Epidermal melanocyte (primary cell): ENCODE data around the gene MAB21L2.

Experiments used
- DNase-seq: peaks from one replicate; pipeline ENCODE4 v3.0.0; 2011; ENCODE audit warnings: low spot score; ENCODE audit not compliant: insufficient read length

Gene MAB21L2

DNA sequence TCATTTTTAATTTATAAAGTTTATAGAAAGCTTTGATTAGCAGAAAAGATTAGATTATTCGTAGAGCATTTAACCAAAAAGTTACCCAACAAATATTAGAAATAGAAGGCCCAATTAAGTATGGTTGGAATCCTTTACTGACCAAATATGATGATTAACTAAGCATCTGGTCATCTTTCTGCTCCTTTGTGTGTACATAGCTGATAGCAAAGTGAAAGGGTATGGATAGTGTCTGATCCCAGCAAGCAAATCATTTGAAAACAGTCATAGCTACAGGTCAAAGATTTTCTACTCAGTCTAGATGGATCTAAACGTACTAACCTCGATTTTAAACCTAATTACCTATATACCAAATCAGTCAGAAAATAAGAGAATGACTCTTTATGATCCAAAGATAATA, 7.3 kb upstream of the MAB21L2 start:
- DNase-seq, result no peak

DNA sequence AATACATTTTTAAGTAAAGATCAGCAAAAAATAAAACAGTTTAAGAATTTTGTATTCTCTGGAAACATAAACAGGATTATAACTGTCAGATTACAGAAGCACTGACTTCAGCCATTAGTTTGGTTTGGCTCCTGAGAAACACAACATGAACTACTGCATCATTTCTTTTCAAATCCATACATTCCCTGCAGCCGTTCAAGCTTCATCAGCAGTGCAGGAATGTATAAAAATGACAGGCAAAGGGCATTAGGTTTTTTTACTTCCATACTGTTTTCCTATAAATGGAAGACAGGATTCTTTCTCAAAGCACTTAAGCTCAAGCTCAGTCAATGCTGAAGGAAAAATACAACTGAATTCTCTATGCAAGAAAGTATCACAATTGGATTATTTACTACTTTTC, 4.2 kb upstream of the MAB21L2 start:
- no peak for DNase-seq

DNA sequence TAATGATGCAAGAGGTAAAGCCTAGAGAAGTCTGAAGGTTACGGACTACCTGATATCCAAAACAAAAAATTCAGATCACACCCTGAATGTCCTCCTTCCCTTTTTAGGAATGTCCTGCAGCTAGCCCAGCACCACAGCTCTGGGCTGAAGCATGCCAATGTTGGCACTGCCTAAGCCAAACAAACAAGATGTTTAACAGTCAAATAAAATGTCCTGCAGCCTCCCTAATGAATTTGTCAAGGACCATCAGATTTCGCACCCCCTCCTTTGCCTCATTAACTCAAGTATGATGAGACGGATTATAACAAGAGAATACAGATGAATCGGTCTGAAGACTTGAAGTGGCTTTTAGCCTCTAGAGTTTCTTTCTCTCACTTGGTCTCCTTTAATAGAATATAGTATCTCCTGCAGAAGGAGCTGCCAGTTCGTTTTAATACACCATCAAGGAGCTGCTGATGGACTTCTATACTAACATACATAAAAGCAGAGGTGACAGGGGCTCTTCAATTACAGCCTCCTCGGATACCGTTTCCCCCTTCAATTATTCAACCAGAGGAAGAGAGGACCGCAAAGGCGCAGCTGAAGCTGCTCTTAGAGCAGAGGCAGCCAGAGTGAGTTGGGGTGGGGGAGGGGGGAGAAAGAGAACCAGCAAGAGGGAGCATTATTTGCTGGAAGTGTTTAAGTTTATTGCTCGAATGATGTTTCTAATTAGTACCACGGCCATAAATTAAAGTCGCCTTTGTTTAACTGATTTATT, 3.0 kb upstream of the MAB21L2 start:
- DNase-seq, result no peak

DNA sequence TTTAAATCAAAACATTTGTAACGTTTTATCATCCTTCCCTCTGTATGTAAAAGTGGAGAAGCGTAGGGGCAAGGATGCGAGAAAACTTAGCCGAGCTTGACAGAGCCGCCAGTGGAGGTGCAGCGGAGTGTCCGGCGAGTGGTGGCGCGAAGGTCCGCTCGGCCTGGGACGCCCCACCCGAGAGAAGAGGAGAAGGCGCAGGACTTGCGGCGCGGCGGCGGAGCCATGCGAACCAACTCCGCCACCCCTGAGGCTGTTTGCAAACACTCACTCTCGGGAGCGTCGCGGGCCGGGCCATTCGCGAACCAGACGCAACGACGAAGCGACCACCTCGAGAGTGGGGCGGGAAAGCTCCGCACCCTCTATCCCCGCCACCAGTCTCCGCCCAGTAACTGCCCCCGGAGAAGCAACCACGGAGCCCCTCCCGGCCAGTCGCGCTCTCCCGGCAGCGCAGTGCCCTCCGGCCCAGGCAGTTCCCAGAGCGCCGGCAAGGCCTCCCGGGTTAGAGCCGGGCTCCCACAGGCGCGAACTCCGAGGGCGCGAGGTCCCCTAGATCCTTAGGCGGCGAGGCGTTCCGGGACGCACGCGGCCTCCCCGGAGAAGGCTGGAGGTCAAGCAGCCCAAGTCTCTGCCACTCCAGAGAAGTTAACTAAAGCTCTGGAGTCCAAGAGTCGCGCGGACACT, 2.3 kb upstream of the MAB21L2 start:
- DNase-seq, result no peak

DNA sequence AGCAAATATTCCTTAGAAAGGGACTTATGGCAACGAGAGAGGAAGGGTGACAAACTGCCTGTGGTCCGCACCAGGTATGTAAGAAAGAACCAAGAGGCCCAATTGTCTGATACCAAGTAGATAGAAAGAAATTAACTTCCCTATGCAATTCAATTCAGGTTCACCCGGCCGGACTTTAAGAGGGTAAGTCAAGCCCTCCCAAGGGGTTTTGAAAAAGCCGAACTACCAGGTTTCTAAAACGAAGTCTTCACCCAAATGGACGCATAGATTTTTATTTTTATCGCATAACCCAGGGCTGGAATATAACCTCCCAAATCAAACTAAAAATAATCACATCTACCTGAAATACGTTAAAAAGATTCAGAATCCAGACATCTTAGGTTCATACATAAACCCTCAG, 1.6 kb upstream of the MAB21L2 start:
- no peak for DNase-seq

GRCh38 chr4:150581056-150581605, 820 bp upstream of the MAB21L2 start:
- no peak for DNase-seq

DNA sequence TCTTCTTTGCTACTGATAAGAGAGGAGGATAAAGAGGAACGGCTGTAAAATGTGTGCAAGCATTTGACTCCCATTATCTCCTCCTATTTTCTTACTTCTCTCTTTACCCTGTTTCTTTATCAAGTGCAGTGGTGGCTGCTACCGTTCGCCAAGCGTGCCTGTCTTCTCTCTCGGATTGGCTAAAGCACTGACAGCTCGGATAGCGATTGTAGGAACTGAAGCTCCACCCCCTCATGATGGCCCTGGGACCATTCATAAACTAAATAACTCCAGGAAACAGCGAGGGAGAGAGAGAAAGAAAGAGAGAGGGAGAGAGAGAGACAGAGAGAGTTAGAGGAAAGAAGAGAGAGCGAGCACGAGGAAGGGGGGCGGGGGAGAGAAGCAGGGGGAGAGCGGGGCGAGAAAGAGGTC, 305 bp upstream of the MAB21L2 start:
- no peak for DNase-seq

- no peak for DNase-seq
Measured at GRCh38 chr4:150582873-150583286, 929 bp downstream of the MAB21L2 start.

GRCh38 chr4:150583287-150584110, 1.5 kb downstream of the MAB21L2 start:
- no peak for DNase-seq

GRCh38 chr4:150584111-150584915, 2.4 kb downstream of the MAB21L2 start:
- no peak for DNase-seq

- no peak for DNase-seq
Measured at GRCh38 chr4:150585611-150586010, 3.7 kb downstream of the MAB21L2 start.

DNA sequence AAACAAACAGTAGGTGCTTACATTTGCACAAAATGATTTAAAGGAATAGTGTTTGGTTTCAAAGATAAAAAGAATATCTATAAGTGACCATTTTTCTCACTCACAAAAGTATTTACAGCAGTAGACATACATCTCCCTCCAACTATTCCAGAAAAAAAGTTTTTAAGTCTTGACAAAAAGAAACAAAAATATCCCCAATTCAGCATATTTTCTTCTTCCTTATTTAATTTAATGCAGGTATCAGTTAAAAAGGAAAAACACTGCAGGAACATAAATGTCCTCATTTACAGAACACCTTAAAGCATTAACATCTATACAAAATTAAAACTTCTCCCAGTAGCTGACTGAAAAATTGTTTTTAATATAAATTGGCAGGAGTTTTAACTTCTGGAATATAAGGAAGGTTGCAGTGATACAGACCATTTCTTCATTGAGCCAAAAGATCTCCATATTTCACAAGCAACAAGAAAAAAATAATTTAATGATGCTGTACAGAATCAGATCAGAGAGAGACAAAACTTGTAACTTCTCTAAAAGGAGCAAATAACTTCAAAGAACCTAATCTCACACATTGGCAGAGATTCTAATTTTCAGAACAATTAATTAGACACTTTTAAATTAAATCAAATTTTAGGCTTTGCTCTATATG, 4.3 kb downstream of the MAB21L2 start:
- DNase-seq, result no peak

DNA sequence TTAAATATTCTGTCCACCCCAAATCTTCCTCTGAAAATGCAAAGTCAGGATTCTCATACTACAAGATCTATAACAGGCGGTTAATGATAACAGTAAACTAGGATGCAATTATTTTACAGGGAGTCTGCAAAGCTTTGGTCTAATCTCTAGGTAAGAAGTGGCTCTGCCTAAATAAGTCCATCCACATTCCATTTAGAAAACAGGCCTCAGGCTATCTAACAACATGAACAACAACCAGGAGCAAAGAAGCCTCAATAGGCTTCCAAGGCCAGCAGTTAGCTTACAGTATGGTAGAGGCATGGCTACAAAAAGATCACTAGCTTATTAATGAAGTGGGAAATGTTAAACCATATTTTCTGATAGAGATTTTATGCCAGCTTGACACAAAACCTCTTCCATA, 6.4 kb downstream of the MAB21L2 start:
- DNase-seq, result no peak

DNA sequence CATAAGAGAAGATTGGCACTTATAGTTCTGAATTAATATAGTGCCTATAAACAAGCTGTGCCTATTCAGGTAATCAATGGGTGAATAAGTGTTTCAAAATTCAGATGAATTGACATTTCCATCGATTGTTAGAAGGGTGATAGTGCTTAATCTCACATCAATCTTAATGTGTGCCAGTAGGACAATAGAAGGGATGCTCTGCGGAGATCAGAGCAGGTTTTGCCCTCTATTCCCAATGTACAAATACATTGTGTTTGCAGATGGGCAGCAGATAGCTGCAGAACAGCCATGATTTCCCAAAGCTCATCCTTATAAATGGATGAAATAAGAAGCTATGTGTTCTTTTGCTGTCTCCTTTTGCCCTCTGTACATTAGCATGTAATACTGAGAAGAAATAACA, 7.2 kb downstream of the MAB21L2 start:
- no peak for DNase-seq

GRCh38 chr4:150590631-150591030, 8.7 kb downstream of the MAB21L2 start:
- DNase-seq, result no peak

DNA sequence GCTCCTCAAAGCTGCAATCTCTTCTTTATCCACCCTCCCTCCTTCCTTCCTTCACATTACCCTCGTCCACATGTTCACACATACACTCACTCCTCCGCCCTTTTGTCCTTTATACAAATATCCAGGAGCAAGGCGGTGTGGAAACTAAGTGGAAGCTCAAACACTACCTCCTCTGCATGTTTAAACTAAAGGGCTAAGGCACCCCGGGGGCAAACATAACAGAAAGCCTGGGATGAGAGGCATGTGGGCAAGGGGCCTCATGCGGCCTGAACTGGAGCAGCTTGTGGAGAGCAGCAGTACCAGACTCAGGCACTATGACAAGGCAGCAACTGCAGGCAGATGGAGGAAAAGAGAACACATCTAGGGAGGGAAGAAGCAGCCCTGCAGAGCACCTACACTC, 9.5 kb downstream of the MAB21L2 start:
- DNase-seq, result no peak

GRCh38 chr4:150591904-150592303, 10.0 kb downstream of the MAB21L2 start:
- no peak for DNase-seq

DNA sequence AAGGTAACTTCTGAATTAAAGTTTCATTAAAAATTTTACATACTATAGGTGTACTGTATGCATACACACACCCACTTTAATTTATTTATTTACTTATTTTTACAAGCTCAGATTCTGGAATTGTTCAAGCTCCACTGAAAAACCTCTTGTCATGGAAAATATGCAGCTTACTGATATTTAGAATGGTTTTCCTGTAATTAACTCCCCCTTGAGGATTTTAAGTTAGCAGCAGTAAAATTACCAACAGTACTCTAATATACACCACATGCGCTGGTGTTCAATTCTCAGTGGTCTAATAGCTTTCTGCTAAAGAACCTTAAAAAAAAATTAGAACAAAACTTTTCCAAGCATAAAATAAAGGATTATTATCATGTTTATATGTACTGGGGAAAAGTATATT, 12.0 kb downstream of the MAB21L2 start:
- no peak for DNase-seq

GRCh38 chr4:150598909-150599308, 17.0 kb downstream of the MAB21L2 start:
- DNase-seq, result no peak

DNA sequence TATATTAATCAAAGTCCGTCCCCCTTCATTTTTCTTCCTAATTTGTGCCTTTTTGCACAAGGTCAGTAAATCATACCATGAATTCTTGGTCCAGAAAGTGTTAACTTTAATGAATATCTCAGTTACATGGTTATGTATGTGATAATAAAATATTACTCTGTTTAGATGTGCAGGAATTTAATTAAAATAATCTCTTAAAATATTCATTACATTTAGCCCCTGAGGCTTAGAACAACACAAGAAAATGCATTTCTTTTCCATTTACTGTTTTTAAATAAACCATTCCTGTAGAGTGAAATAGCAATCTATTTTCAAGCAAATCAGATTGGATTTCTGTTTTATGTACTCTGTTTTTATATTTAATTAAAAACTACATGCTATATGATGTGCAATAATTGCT, 17.6 kb downstream of the MAB21L2 start:
- no peak for DNase-seq
